CD8-positive, alpha-beta memory T cell (primary cell): ENCODE data around the gene DYSF. TPM values are rescaled to one million over a fixed set of nuclear protein-coding genes. Genes with fewer than 3 reads are reported as not detected.

ENCODE experiments used
- CTCF ChIA-PET: fragments of 350-600 bp; sonication (Branson Sonifier 250); formaldehyde crosslinking; loops from one replicate; lab custom pipeline; 2021; ENCODE audit warnings: antibody characterized with exemption; lab: Charles Lee
- POLR2A ChIA-PET: fragments of 350-600 bp; sonication (Branson Sonifier 250); formaldehyde crosslinking; loops from one replicate; lab custom pipeline; 2021; ENCODE audit warnings: antibody characterized with exemption; lab: Charles Lee
- DNase-seq, 5 donors: peaks; one replicate each; pipeline versions ENCODE4 v3.0.0 to v3.0.0-alpha.2; 2020 to 2022; ENCODE audit warnings: mixed read lengths in 1 of 5
- H3K27ac ChIP-seq: one replicate; pipeline ENCODE4 v1.7.0; 2013; ENCODE audit warnings: low read depth, mild to moderate bottlenecking, low read length, moderate library complexity
- H3K27me3 ChIP-seq: 2 replicates; pipeline ENCODE4 v1.7.0; 2013; ENCODE audit warnings: low read length, mild to moderate bottlenecking; ENCODE audit not compliant: insufficient read depth, poor library complexity, severe bottlenecking
- H3K36me3 ChIP-seq: 2 replicates; pipeline ENCODE4 v1.7.0; 2013; ENCODE audit warnings: mild to moderate bottlenecking, low read length, moderate library complexity; ENCODE audit not compliant: insufficient read depth
- H3K4me1 ChIP-seq: 2 replicates; pipeline ENCODE4 v1.7.0; 2013; ENCODE audit warnings: mild to moderate bottlenecking, low read length, moderate library complexity; ENCODE audit not compliant: insufficient read depth
- H3K4me3 ChIP-seq: 2 replicates; pipeline ENCODE4 v1.7.0; 2013; ENCODE audit warnings: mild to moderate bottlenecking, low read length
- H3K9me3 ChIP-seq: 2 replicates; pipeline ENCODE4 v1.7.0; 2013; ENCODE audit warnings: mild to moderate bottlenecking, low read length
- H3K27ac Mint-ChIP-seq, 8 donors: one replicate each; pipeline ENCODE4 v1.8.0; 2020 to 2021; ENCODE audit warnings: mixed read lengths in 8 of 8, mild to moderate bottlenecking in 6 of 8, inconsistent platforms in 3 of 8, moderate library complexity in 3 of 8
- H3K27me3 Mint-ChIP-seq, 2 donors: one replicate each; pipeline ENCODE4 v1.8.0; 2020 to 2021; ENCODE audit warnings: mixed read lengths in 2 of 2, mild to moderate bottlenecking in 1 of 2, moderate library complexity in 1 of 2
- H3K36me3 Mint-ChIP-seq, 3 donors: one replicate each; pipeline ENCODE4 v1.8.0; 2020 to 2021; ENCODE audit warnings: mixed read lengths in 3 of 3, inconsistent platforms in 1 of 3, mild to moderate bottlenecking in 1 of 3
- H3K4me1 Mint-ChIP-seq, 3 donors: one replicate each; pipeline ENCODE4 v1.8.0; 2020 to 2021; ENCODE audit warnings: mixed read lengths in 3 of 3, inconsistent platforms in 1 of 3, mild to moderate bottlenecking in 1 of 3
- H3K4me3 Mint-ChIP-seq, 7 donors: one replicate each; pipeline ENCODE4 v1.8.0; 2020 to 2021; ENCODE audit warnings: mixed read lengths in 7 of 7, mild to moderate bottlenecking in 6 of 7, moderate library complexity in 4 of 7, inconsistent platforms in 2 of 7
- H3K9me3 Mint-ChIP-seq, 5 donors: one replicate each; pipeline ENCODE4 v1.8.0; 2020 to 2022; ENCODE audit warnings: mixed read lengths in 5 of 5, mild to moderate bottlenecking in 3 of 5, moderate library complexity in 2 of 5, inconsistent platforms in 1 of 5
- polyA plus RNA-seq: library from polyadenylated mRNA; unstranded; fragments of 300-500 nt; fragmentation: Illumina TruSeq; gene quantifications from one replicate; pipeline ENCODE4 v1.2.3, GENCODE V29; 2021
- total RNA-seq, 2 experiments: library from RNA; stranded (reverse); gene quantifications; one replicate each; pipeline ENCODE4 v1.2.3, GENCODE V29; 2021

Gene DYSF
- total and polyA plus RNA-seq, 3 experiments from 2014 or later = 3.6 to 4.8 (median 3.9) TPM

DNA sequence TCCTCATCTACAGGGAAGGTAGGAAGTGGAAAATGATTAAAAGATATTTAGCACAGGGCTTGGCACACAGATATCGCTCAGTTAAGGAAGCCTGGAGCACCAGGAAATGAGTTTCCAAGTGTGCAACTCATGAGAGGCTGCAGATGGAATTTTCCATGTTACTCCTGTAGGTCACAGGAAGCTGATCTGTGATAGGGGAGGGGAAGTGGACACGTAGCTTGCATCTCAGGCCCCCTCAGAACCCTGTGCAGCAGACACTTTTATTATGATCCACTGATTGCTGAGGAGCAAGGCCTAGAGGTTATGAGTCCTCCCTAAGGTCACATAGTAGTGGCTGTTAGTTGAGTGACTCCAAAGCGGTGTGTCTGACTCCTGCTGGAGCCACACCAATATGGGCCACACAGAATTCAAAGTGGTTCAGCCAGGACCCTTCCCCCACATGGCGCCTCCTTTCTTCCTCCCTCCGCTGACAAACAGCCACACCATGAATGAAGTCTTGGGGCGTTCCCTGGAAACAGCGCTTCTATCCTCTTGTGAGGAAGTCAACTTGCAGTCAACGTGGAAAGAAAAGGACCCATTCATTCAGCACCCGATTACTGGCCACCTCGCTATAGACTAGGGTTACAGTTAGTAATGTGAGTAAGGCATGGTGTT is 21.5 kb downstream of the DYSF start:
- H3K27ac Mint-ChIP-seq = no peak overlapping the region
- no peaks in the 10 kb centered on the region for H3K36me3 Mint-ChIP-seq
- H3K27me3 ChIP-seq = no peaks in the 10 kb centered on the region
- H3K36me3 ChIP-seq = no peaks in the 10 kb centered on the region
- DNase-seq = no peak
- H3K9me3 Mint-ChIP-seq = no peaks in the 10 kb centered on the region
- H3K4me1 Mint-ChIP-seq = no peaks in the 10 kb centered on the region
- no peak overlapping the region for H3K4me3 ChIP-seq
- ChIA-PET CTCF (no interaction called here), POLR2A (no interaction called here)
- H3K27me3 Mint-ChIP-seq = peaks cover 7% of the 10 kb centered on the region in 2 donors
- no peaks in the 10 kb centered on the region for H3K4me1 ChIP-seq
- H3K9me3 ChIP-seq = no peaks in the 10 kb centered on the region
- H3K27ac ChIP-seq = no peak overlapping the region
- no peak overlapping the region for H3K4me3 Mint-ChIP-seq

DNA sequence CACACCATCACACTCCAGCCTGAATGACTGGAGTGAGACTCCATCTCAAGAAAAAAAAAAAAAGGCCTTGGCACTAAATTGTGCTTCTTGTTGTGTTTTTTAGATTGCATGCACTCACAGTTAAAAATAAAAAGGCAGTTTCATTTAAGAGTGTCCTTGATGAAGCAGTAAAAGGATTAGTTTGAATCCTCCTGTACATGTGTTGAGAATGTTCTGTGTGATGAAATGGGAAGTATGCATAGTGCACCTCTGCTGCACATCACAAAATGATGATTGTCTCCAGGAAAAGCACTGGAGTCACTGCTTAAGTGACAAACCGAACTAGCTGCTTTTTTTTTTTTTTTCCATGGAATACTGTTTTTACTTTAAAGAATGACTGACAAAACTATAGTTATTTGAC is 23.1 kb downstream of the DYSF start:
- no peaks in the 10 kb centered on the region for H3K4me1 ChIP-seq
- H3K9me3 ChIP-seq = no peaks in the 10 kb centered on the region
- no peaks in the 10 kb centered on the region for H3K36me3 ChIP-seq
- no peak for DNase-seq
- Mint-ChIP-seq H3K36me3 (no peaks in the 10 kb centered on the region), H3K9me3 (no peaks in the 10 kb centered on the region), H3K27ac (no peak overlapping the region), H3K4me1 (no peaks in the 10 kb centered on the region), H3K27me3 (peaks cover 3 to 7% of the 10 kb centered on the region in 2 donors), H3K4me3 (no peak overlapping the region)
- ChIA-PET CTCF (no interaction called here), POLR2A (no interaction called here)
- H3K4me3 ChIP-seq = no peak overlapping the region
- no peaks in the 10 kb centered on the region for H3K27me3 ChIP-seq
- no peak overlapping the region for H3K27ac ChIP-seq

DNA sequence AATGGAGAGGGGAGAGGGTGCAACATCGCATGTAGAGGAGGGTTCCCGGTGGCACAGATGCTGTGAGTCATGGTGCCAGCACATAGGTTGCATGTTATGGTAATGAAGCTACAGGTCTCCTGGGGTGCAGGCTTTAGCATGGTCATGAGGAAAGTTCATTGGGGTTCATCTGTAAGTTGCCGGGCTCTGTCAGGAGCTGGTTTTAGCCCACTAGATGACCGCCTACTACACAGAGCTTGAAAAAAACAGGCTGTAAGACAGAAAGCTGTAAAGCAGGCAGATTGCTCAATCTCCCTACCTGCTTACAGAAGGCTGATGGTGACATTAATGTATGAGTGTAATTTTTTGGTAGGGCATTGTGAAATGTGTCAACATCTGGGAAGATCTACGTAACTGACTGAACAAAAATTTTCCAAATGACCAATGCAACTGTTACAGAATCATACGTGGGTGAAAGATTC is 23.9 kb downstream of the DYSF start:
- DNase-seq = no peak
- Histone ChIP-seq H3K9me3 (no peaks in the 10 kb centered on the region), H3K36me3 (no peaks in the 10 kb centered on the region), H3K4me3 (no peak overlapping the region), H3K4me1 (no peaks in the 10 kb centered on the region), H3K27me3 (no peaks in the 10 kb centered on the region), H3K27ac (no peak overlapping the region)
- Mint-ChIP-seq H3K27ac (no peak overlapping the region), H3K4me1 (no peaks in the 10 kb centered on the region), H3K9me3 (no peaks in the 10 kb centered on the region), H3K36me3 (no peaks in the 10 kb centered on the region), H3K27me3 (peaks cover 3 to 5% of the 10 kb centered on the region in 2 donors), H3K4me3 (no peak overlapping the region)
- ChIA-PET CTCF (interaction anchor here (1.0 kb wide), 1 partner anchor 71 kb away, joined by 3 read pairs; no protein-coding TSS in a partner anchor), POLR2A (no interaction called here)

DNA sequence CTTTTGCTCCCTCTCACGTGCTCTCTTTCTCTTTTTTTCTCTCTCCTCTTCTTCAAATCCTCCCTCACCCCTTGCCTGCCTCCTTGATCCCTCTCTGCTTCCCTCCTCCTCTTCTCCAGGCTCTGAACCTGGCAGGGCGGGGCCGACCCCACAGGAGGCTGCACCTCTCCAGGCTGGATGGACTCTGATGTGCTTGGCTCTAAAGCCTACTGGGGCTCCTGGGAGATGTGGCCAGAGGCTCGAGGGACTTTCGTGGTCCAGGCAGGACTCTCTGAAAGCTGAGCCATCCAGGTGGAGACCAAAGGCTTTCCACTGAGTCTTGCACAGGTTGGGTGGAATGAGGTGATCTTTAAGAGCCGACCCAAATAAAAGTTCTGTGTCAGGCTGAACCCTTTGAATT is 25.4 kb downstream of the DYSF start:
- Mint-ChIP-seq H3K9me3 (no peaks in the 10 kb centered on the region), H3K27me3 (peaks cover 3 to 8% of the 10 kb centered on the region in 2 donors), H3K36me3 (no peaks in the 10 kb centered on the region), H3K4me3 (no peak overlapping the region), H3K27ac (peak overlapping the region in 1 of 8 donors; percentile 87), H3K4me1 (no peaks in the 10 kb centered on the region)
- no peaks in the 10 kb centered on the region for H3K9me3 ChIP-seq
- H3K27me3 ChIP-seq = no peaks in the 10 kb centered on the region
- no peak overlapping the region for H3K27ac ChIP-seq
- H3K36me3 ChIP-seq = no peaks in the 10 kb centered on the region
- ChIA-PET CTCF (no interaction called here), POLR2A (no interaction called here)
- no peak overlapping the region for H3K4me3 ChIP-seq
- DNase-seq = no peak
- no peaks in the 10 kb centered on the region for H3K4me1 ChIP-seq

DNA sequence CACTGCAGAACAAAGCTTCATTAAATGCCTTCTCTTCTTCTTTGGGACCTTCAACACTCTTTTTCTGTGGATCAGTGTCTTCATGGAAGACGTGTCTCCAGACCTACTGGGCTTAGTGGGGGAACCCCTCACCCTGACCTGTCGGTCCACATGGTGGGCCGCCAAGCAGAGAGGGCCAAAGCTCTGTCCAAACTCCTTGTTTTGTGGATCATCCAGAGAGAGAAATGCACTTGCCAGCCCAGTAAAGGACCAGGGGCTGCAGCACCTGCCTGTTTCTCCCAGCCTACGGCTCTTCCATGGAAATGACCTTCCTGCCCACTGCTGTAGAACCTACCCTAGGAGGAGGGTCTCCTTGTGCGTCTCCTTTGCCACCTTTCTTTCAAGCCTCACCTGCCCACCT is 25.9 kb downstream of the DYSF start:
- H3K9me3 Mint-ChIP-seq = no peaks in the 10 kb centered on the region
- ChIA-PET CTCF (no interaction called here), POLR2A (no interaction called here)
- H3K36me3 ChIP-seq = no peaks in the 10 kb centered on the region
- no peak overlapping the region for H3K27ac Mint-ChIP-seq
- H3K4me1 Mint-ChIP-seq = no peaks in the 10 kb centered on the region
- peaks cover 3 to 5% of the 10 kb centered on the region in 2 donors for H3K27me3 Mint-ChIP-seq
- DNase-seq = no peak
- H3K9me3 ChIP-seq = no peaks in the 10 kb centered on the region
- no peaks in the 10 kb centered on the region for H3K27me3 ChIP-seq
- H3K36me3 Mint-ChIP-seq = no peaks in the 10 kb centered on the region
- H3K4me3 ChIP-seq = no peak overlapping the region
- no peaks in the 10 kb centered on the region for H3K4me1 ChIP-seq
- H3K4me3 Mint-ChIP-seq = no peak overlapping the region
- H3K27ac ChIP-seq = no peak overlapping the region

DNA sequence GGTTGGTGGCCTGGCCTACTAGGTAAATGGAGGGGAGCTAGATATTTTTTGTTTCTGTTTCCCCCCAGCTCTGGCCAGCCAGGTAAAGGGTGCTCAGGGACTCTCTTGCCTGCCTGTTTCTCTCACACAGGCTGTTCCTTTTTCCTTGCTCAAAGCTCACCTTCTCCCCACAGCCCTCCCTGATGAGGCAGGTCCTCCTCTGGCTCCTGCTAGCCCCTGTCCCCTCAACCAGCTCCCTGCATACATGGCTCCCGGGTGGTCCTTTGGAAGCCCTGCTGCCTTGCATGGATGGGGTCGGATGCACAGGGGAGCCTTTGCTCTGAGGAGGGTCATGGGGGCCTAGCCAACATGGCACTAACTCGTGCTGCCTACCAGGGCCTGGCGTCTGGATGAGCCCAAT is 27.8 kb downstream of the DYSF start:
- Histone ChIP-seq H3K27ac (no peak overlapping the region), H3K4me3 (no peak overlapping the region), H3K9me3 (no peaks in the 10 kb centered on the region), H3K27me3 (no peaks in the 10 kb centered on the region), H3K4me1 (no peaks in the 10 kb centered on the region), H3K36me3 (no peaks in the 10 kb centered on the region)
- Mint-ChIP-seq H3K4me1 (no peaks in the 10 kb centered on the region), H3K36me3 (no peaks in the 10 kb centered on the region), H3K27me3 (peaks cover 0 to 5% of the 10 kb centered on the region in 2 donors), H3K9me3 (no peaks in the 10 kb centered on the region), H3K27ac (no peak overlapping the region), H3K4me3 (no peak overlapping the region)
- DNase-seq = no peak
- ChIA-PET POLR2A (no interaction called here), CTCF (interaction anchor here (0.8 kb wide), 1 partner anchor 21 kb away, joined by 3 read pairs; no protein-coding TSS in a partner anchor)

DNA sequence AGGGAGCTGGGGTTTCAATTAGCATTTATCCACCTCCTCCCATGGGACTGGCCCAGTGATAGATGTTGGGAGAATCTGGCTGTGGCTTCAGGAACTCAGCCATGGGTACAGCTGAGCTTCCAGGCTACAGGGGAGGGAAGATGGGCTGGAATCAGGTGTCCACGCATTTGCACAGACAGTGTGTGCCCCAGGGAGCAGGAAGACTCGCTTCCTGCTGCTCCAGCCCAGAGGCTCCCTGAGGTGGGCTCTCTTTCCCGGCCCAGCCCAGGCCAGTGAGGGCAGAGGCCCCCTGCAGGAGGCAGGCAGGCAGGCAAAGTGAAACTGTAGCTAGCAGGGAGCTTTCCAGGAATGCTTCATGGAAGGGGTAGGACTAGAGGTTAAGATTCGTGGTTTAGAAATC is 28.7 kb downstream of the DYSF start:
- Mint-ChIP-seq H3K27ac (no peak overlapping the region), H3K27me3 (peaks cover 0 to 5% of the 10 kb centered on the region in 2 donors), H3K36me3 (no peaks in the 10 kb centered on the region), H3K4me1 (no peaks in the 10 kb centered on the region), H3K9me3 (no peaks in the 10 kb centered on the region), H3K4me3 (no peak overlapping the region)
- no peaks in the 10 kb centered on the region for H3K36me3 ChIP-seq
- no peak overlapping the region for H3K27ac ChIP-seq
- H3K27me3 ChIP-seq = no peaks in the 10 kb centered on the region
- ChIA-PET CTCF (interaction anchor here (0.8 kb wide), 1 partner anchor 21 kb away, joined by 3 read pairs; no protein-coding TSS in a partner anchor), POLR2A (no interaction called here)
- no peak for DNase-seq
- H3K4me3 ChIP-seq = no peak overlapping the region
- H3K9me3 ChIP-seq = no peaks in the 10 kb centered on the region
- no peaks in the 10 kb centered on the region for H3K4me1 ChIP-seq

DNA sequence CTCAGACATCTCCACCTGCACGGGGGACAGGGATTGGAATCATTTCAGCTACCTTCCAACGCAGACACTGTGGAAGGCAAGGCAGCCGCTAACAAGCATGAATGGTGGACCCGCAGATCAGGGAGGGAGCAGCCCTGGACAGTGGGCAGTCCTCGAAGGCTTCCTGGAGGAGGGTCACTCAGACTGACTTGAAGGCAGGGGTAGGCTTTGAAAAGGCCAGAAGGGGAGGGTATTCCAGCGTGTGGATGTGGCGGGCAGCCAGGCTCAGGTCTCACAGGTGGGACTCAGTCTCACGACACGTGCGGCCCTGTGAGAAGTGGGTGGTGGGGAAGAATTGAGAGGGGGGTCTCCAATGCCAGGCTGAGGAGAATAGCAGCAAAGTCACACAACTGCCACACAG is 29.9 kb downstream of the DYSF start:
- no peaks in the 10 kb centered on the region for H3K9me3 ChIP-seq
- ChIA-PET CTCF (no interaction called here), POLR2A (no interaction called here)
- H3K9me3 Mint-ChIP-seq = no peaks in the 10 kb centered on the region
- H3K27me3 Mint-ChIP-seq = peaks cover 0 to 5% of the 10 kb centered on the region in 2 donors
- no peaks in the 10 kb centered on the region for H3K4me1 Mint-ChIP-seq
- H3K27ac ChIP-seq = no peak overlapping the region
- no peaks in the 10 kb centered on the region for H3K36me3 ChIP-seq
- H3K4me3 ChIP-seq = no peak overlapping the region
- H3K4me1 ChIP-seq = no peaks in the 10 kb centered on the region
- no peaks in the 10 kb centered on the region for H3K27me3 ChIP-seq
- DNase-seq = no peak
- no peaks in the 10 kb centered on the region for H3K36me3 Mint-ChIP-seq
- H3K4me3 Mint-ChIP-seq = no peak overlapping the region
- no peak overlapping the region for H3K27ac Mint-ChIP-seq
